Renal cortex interstitium (tissue), 11 donors: ENCODE data around the gene SH3PXD2A. TPM values are rescaled to one million over a fixed set of nuclear protein-coding genes. Genes with fewer than 3 reads are reported as not detected.

Source experiments
- DNase-seq, 11 donors: peaks; one replicate each; pipeline ENCODE4 v3.0.0-alpha.2; 2013; ENCODE audit warnings: low read depth in 9 of 11, low spot score in 4 of 11; ENCODE audit errors: extremely low read depth in 1 of 11
- polyA plus RNA-seq, 3 donors: library from polyadenylated mRNA; unstranded; fragments of 120-200 nt; gene quantifications; one replicate each; pipeline ENCODE4 v1.2.1, GENCODE V29; 2013; ENCODE audit not compliant: insufficient read length in 3 of 3

SH3PXD2A gene
- polyA plus RNA-seq, 3 donors, result 27.1 to 36.2 (median 32.3) TPM

DNA sequence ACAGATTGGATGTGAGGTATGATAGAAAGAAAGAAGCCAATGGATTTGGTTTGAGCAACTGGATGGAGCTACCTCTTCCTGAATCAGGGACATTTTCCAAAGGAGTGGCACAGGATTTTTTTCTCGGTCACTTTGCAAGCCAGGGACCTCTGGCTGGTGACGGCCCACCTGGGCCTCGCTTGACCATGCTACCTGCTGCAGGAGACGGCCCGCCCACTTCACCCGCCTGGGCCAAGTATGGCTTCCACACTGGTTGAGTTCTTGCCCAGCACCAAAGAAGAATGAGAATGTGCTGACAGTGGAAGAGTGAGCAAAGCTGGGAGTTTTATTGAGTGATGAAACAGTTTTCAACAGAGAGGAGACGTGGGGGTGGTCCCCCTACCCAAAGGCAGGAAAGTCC, 24.5 kb upstream of the SH3PXD2A start:
- DNase-seq, result no peak

DNA sequence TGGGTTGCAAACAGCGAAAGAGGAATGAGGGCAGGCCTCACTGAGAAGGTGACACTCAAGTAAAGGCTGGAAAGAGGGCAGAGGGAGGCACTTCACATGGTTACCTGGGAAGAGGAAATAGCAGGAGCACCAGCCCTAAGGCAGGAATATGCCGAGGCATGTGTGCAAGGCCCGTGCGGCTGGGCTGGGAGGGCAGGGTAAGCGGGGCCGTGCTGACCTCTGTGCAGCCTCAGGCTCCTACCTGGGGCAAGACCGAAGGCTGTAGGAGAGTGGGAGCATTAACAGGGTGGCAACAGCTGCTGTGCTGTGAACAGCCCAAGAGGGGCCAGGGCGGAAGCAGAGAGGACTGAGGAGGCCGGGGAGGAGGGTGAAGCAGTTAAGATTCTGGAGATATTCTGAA, 24.0 kb upstream of the SH3PXD2A start:
- DNase-seq, result no peak

GRCh38 chr10:103877861-103878260, 22.5 kb upstream of the SH3PXD2A start:
- no peak for DNase-seq

DNA sequence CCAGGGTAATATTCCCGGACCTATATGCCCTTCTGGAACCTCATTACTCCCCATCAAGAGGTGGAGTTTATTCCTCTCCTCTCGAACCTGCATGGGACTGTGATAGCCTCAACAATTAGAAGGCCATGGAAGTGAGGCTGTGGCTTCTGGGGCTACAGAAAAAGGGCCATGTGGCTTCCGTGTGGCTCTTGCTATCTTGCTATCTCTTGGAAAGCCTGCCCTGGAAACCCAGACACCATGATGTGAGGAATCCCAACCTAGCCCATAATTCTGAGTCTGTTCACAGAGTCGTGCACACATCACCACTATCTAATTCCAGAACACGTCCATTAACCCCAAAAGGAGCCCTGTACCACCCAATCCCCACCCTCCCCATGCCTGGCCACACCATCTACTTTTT, 20.8 kb upstream of the SH3PXD2A start:
- no peak for DNase-seq

DNA sequence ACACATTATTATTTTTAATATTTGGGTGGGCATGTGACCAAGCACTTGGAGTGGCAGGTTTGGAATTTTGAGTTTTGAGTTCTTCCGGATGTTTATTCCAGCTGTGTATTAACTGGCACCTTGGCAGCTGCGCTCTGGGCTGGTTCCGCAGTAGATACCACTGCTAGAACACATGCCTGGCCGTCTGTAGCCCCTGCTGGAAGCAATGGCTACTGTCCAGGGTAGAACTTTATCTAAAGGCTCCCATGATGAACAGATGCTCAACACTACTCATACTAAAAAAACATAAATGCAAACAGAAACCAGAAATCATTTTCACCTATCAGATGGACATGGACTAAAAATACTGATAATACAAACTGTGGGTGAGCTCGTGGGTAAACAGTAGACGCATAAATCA, 19.4 kb upstream of the SH3PXD2A start:
- DNase-seq, result no peak

DNA sequence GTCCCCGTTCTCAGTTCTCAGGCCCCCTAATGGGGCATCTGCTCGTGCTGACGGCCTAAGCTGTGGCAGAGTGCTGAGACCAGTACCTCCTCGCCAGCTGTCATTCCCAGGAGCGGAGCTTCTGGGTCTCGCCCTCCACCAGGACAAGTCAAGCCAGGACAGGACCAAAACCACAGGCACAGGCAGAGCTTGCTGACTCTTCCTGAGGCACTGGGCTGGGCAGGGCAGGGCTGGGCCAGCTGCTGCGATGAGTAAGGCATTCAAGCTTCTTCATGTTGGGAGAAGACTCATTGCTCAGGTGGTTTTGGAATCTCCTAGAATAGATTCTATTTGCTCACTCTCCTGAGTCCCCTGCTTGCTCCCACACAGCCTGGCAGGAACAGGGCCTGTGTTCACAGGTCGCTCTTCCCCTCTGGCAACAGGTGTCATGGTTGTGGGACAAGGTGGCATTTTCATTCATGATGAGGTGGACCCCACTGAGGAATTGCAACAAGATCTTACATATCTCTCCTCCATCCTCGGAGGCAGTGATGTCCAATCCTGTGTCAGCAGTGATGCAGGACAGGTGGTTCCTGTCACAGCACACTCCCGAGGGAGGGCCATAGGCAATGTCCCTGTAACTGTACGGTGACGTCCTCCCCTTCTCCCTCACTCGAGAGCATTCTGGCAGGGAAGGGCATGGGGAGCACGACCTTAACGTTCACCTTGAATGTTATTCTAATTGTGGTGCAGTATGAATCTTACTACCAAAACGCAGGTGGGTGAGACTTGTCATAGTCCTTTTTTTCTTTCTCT, 17.0 kb upstream of the SH3PXD2A start:
- no peak for DNase-seq

DNA sequence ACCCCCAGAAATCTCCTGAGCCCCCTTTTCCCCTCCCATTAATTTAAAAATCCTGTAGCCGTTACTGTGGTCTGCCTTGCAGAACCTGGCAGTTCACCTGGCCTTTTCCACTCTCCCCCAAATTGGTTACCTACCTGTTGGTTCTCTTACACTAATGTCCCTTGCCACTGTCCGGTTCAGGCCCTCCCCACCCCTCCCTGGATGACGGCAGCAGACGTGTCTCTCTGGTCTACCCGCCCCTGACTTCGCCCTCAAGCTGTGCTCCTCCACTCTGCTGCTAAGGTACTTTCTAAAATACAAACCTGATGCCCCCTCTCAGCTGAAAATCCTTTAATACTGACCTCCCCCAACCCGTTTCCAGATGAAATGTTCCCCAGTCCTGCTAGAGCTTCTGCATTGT, 15.6 kb upstream of the SH3PXD2A start:
- no peak for DNase-seq

DNA sequence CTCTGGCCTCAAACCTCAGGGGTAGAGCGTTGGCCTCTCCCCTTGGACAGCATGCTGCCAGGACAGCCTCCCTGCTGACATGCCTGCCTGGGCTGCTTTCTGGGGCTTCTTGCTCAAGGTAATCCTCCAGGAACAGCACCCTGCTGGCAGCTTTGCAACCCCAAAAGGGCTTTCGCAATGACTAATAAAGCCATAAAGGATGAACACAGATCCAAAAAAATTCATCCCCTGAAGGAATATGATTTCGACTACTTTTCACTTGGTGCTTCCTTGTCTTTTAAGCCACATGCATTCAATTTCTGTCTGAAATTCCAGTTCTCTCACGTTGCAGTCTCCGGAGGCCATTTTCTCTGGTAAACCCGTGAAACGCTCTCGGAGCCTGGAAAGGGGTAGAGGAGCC, 15.1 kb upstream of the SH3PXD2A start:
- no peak for DNase-seq

- no peak for DNase-seq
Observed at GRCh38 chr10:103869336-103869735, 14.0 kb upstream of the SH3PXD2A start.

GRCh38 chr10:103868200-103868599, 12.8 kb upstream of the SH3PXD2A start:
- no peak for DNase-seq

- DNase-seq, result no peak
Observed at GRCh38 chr10:103861505-103861904, 6.1 kb upstream of the SH3PXD2A start.

- DNase-seq, result peak in 10 of 11 donors; percentile 53 to 81 (median 66)
Observed at GRCh38 chr10:103859161-103860086, 4.0 kb upstream of the SH3PXD2A start.

DNA sequence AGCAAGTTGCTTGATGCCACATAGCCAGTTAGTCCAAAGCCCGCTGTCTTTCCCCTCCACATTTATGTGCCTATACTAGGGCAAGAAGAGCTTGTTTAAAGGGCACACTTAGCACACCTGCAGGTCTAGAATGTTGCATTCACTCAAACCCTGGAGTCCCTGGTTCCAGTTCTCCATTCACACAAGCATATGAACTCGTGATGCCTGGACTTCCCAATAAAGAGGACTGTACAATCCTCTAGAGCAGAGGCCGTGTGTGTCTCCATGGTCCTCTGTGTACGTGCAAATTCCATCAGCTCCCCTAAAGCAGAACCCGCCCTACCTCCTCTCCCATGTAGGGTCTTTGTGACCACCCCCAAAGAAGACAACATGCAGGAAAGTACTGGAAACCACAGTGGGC, 3.0 kb upstream of the SH3PXD2A start:
- no peak for DNase-seq

DNA sequence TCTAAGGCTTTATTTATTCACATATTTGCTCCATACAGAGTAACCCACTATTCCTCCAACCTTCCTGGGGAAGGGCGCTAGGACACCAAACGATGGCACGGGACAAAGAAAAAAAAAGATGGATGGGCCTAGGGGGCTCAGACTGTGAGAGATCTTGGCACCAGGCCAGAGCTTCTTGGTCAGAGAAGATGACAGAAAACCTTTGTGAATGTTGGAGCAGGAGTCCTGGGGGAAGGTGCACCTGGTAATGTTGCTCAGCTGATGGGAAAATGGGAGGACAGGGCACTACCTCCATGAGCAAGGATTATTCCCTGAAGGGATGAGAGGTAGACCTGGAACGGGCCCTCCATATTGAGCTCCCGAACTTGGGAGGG, 1.4 kb upstream of the SH3PXD2A start:
- DNase-seq, result no peak

- no peak for DNase-seq
Observed at GRCh38 chr10:103855852-103856796, 748 bp upstream of the SH3PXD2A start.

DNA sequence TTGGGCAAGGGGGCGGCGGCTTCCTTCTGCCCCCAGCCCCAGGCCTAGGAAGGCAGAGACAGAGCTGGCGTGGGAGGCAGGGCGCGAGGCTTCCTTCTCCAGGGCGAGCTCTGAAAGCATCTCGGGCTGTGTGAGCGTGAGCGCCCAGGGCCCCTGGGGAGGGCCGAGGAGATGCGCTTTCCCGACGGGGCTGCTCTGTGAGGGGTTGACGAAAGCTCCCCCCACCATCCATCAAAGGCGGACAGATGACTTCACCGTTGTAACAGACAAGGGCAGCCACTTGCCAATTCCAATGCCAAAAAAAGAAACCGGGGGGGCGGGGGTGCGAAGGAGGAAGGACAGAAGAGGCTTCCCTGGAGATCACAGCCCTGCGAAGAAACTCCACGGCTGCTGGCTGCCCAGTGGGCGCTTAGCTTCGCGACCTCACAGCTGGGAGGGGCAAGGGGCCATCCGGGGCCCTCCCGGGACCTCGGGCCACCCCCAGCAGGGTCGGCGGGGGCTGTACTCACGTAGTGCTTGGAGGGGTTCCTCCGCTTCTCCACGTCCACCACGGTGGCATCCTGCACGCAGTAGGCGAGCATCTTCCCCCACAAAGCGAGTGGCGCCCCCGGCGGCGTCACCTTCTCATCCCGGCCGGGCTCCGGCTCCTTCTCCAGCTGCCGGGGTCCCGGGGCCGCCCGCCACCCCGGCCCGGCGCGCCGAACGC, 537 bp downstream of the SH3PXD2A start:
- DNase-seq, result no peak

DNA sequence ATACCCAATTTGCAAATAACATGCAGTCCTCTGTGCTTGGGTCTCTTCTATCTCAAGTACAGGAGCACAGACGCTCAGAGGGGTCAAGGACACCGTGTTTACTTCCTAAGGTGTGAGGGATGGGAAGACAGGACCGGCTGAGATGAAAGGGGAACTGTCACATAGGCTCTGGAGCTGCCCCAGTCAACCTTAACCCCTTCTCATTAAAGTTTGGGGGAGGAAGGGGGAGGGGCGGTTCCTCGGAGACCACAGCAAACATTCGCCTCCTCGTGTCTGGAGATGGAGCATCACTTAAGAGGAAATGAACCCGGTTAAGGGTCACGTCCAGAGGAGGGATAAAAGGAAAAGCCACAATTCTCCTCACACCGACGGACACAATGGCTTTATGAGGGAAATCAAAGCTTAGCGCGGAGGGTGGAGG, 1.1 kb downstream of the SH3PXD2A start:
- peak in 6 of 11 donors; percentile 45 to 66 (median 62) for DNase-seq

DNA sequence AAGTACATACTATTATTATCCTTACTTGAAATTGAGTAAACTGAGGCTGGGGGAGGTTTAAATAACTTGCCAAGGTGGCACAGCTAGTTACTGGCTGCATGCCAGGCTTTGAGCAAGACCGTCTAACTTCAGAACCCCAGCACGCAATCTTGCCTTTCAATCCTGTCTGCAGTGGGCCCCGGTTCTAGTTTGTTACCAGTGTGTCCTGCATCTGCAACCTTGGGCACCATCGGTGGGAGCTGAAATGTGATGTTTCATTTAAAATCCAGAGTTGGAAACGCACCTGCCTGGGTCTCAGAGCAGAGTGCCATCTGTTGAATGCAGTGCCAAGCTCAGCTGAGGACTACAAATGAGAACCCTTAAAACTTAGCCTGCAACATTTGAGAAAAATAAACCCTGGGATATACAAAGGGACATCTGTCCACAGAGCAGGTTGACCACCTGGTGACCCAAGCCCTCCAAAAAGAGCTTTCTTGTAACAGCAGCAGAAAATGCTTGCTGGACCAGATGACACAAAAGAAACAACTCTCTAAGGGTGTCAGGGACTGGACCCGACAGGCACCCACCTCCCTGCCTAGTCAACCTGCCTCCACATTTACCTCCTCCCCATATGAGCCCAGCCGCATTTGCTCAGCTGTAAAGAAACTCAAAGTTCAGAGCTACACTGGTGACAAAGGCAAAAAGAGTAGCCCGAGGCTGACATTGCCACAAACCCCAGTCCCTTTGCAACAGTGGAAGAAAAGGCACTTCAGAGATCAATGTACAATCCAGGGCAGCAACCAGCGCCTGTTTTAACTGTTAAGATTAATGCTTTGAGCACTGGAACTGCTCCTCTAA, 1.7 kb downstream of the SH3PXD2A start:
- DNase-seq, result no peak
